Smooth muscle cell of bladder (primary cell): ENCODE results near the gene MRPL14. TPM values are rescaled to one million over a fixed set of nuclear protein-coding genes. Genes with fewer than 3 reads are reported as not detected.

Experiments used
- total RNA-seq: library from RNA; depleted of rRNA; stranded (reverse); fragments of >200 nt; gene quantifications from 2 replicates; pipeline ENCODE4 v1.2.3, GENCODE V29; 2014

The MRPL14 gene
- total RNA-seq, result 59.0 and 100.0 TPM in 2 replicates

DNA sequence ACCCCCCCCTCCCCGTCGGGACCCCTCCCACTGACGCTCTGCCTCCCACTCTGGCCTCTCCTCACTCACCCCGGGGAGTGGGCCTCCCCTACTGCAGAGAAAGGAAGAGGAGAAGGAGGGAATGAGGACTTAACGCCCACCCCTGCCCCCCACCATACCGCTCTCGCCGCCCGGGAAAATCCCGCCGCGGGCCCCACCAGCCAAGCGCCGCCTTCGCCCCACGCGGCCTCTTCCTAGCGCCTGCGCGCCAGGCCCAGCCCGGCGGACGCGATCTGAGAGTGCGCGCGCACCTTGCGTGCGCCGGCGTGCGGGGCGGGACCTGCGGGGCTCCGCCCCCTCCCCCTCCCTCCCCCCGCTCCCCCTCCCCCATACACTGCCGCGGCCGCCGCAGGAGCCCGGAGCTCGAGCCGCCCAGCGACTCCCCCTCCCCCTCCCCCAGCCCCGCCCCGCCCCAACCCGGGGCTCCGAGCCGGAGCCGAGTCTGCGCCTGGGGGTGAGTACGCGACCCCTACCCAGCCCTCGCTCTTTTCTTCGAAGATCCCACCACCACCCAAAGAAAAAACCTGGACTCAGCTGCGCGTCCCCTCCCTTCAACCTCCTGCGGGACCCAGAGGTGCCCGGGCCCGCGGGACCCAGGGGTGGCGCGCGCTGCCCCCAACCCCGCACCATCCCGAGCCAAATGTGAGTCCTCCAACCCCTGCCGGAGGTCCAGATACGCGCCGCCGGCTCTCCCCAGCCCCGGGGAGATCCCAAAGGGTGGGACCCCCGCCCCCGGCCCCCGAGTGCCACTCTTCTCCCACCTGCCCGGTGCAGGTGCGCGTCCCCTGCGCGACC is at the start of gene MRPL14, which contains the start of gene TMEM63B:
MRPL14 (minus strand) TSS at position 267 of the 834 bp plus-strand sequence. CDS start 10,841 bp downstream, outside the sequence.
TMEM63B (plus strand) TSS at position 369 of the 834 bp plus-strand sequence. CDS start 7,031 bp downstream, outside the sequence.

DNA sequence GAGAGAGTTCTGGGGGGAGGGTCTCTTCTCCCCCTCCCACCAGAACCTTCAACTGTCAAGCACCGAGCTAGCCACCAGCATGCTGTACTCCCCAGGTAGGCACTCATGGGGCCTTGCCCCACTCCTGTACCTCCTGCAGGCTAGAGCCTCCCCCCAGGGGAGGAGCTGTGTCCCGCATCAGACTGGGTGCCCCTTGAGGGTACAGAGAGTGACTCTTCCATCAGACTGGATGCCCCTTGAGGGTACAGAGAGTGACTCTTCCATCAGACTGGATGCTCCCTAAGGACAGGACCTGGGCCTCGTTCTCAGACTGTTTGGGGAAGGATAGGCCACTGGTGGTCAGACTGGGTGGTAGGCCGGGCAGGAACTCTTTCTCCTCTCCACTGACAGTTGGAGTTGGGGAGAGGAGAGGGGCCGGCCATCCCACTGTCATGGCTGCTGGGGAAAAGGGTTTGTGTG is 31.5 kb upstream of the MRPL14 start, which contains the start of gene CAPN11:
CAPN11 (plus strand) TSS at position 51 of the 459 bp plus-strand sequence; CDS start at position 80, 29 bp downstream.

Other genes starting within 250 kb of the MRPL14 start
- 23.9 and 37.0 TPM in 2 replicates for gene TMEM63B, start 102 bp upstream of the MRPL14 start, total RNA-seq
- under 0.01 and 0.09 TPM in 2 replicates for gene CAPN11, start 31.4 kb upstream of the MRPL14 start, total RNA-seq
- not detected in 2 replicates for gene MYMX, start 89.5 kb upstream of the MRPL14 start, total RNA-seq
- 3.1 and 6.2 TPM in 2 replicates for gene SLC29A1, start 96.1 kb upstream of the MRPL14 start, total RNA-seq
- gene HSP90AB1, start 119.6 kb upstream of the MRPL14 start, total RNA-seq, result 262 and 386 TPM in 2 replicates
- gene SLC35B2, start 130.1 kb upstream of the MRPL14 start, total RNA-seq, result 95.9 and 114 TPM in 2 replicates
- gene NFKBIE, start 138.1 kb upstream of the MRPL14 start, total RNA-seq, result 2.3 and 3.6 TPM in 2 replicates
- gene TMEM151B, start 143.0 kb upstream of the MRPL14 start, total RNA-seq, result not detected in 2 replicates
- gene AARS2, start 185.9 kb upstream of the MRPL14 start, total RNA-seq, result 9.2 and 13.0 TPM in 2 replicates
- gene SPATS1, start 215.2 kb upstream of the MRPL14 start, total RNA-seq, result not detected in 2 replicates